Trophoblast cell (in vitro differentiated cells and primary cell): ENCODE measurements around the gene LGR5.
A peak's percentile ranks its signal among the peaks of the same experiment; 100 is the strongest.

ENCODE experiments used
- DNase-seq, 2 donors: peaks; one replicate each; pipeline ENCODE4 v3.0.0-alpha.2; 2016
- H2AFZ ChIP-seq: 2 replicates; pipeline ENCODE4 v1.6.1; 2013; ENCODE audit warnings: low read length, moderate library complexity, mild to moderate bottlenecking; ENCODE audit not compliant: insufficient read depth, poor library complexity
- H2AK5ac ChIP-seq: 2 replicates; pipeline ENCODE4 v1.6.1; 2013; ENCODE audit warnings: mild to moderate bottlenecking, low read length
- H2BK120ac ChIP-seq: 2 replicates; pipeline ENCODE4 v1.6.1; 2013; ENCODE audit warnings: low read length, mild to moderate bottlenecking, moderate library complexity; ENCODE audit not compliant: insufficient read depth, poor library complexity
- H2BK12ac ChIP-seq: 2 replicates; pipeline ENCODE4 v1.6.1; 2013; ENCODE audit warnings: mild to moderate bottlenecking, low read length, moderate library complexity
- H2BK5ac ChIP-seq: 2 replicates; pipeline ENCODE4 v1.6.1; 2013; ENCODE audit warnings: low read length, low read depth, moderate library complexity, mild to moderate bottlenecking; ENCODE audit not compliant: poor library complexity
- H3K14ac ChIP-seq: 2 replicates; pipeline ENCODE4 v1.6.1; 2013; ENCODE audit warnings: mild to moderate bottlenecking, low read length
- H3K18ac ChIP-seq: 2 replicates; pipeline ENCODE4 v1.6.1; 2013; ENCODE audit warnings: mild to moderate bottlenecking, low read length
- H3K23ac ChIP-seq: 2 replicates; pipeline ENCODE4 v1.6.1; 2013; ENCODE audit warnings: low read length
- H3K27ac ChIP-seq: 2 replicates; pipeline ENCODE4 v1.5.1; 2013; ENCODE audit warnings: low read depth, mild to moderate bottlenecking, inconsistent platforms, low read length, moderate library complexity
- H3K27me3 ChIP-seq: 2 replicates; pipeline ENCODE4 v1.6.1; 2013; ENCODE audit warnings: inconsistent platforms, mild to moderate bottlenecking, low read length, moderate library complexity; ENCODE audit not compliant: insufficient read depth
- H3K36me3 ChIP-seq, 2 experiments: 1 replicate in 1 of 2; 2 replicates in 1 of 2; pipeline ENCODE4 v1.6.1; 2013; ENCODE audit warnings: low read length in 2 of 2, mild to moderate bottlenecking in 2 of 2, moderate library complexity in 1 of 2; ENCODE audit not compliant: insufficient read depth in 2 of 2, control insufficient read depth in 1 of 2
- H3K4ac ChIP-seq: 2 replicates; pipeline ENCODE4 v1.6.1; 2013; ENCODE audit warnings: low read depth, mild to moderate bottlenecking, low read length, moderate library complexity
- H3K4me1 ChIP-seq, 2 experiments: 1 replicate in 1 of 2; 2 replicates in 1 of 2; pipeline ENCODE4 v1.6.1; 2013; ENCODE audit warnings: low read length in 2 of 2, mild to moderate bottlenecking in 2 of 2, moderate library complexity in 1 of 2; ENCODE audit not compliant: insufficient read depth in 2 of 2, control insufficient read depth in 1 of 2
- H3K4me2 ChIP-seq: 2 replicates; pipeline ENCODE4 v1.6.1; 2013; ENCODE audit warnings: inconsistent platforms, mild to moderate bottlenecking, low read length, moderate library complexity
- H3K4me3 ChIP-seq: 2 replicates; pipeline ENCODE4 v1.5.1; 2013; ENCODE audit warnings: mild to moderate bottlenecking, low read depth, low read length, inconsistent platforms
- H3K79me1 ChIP-seq: one replicate; pipeline ENCODE4 v1.6.1; 2013; ENCODE audit warnings: low read length
- H3K79me2 ChIP-seq: 2 replicates; pipeline ENCODE4 v1.6.1; 2013; ENCODE audit warnings: low read length, mild to moderate bottlenecking; ENCODE audit not compliant: control insufficient read depth, insufficient read depth, poor library complexity
- H3K9ac ChIP-seq: 2 replicates; pipeline ENCODE4 v1.6.1; 2013; ENCODE audit warnings: mild to moderate bottlenecking, low read length
- H3K9me3 ChIP-seq: 2 replicates; pipeline ENCODE4 v1.6.1; 2013; ENCODE audit warnings: low read depth, mild to moderate bottlenecking, control low read depth, inconsistent platforms, low read length; ENCODE audit not compliant: insufficient read depth
- H4K12ac ChIP-seq: 2 replicates; pipeline ENCODE4 v1.6.1; 2013; ENCODE audit warnings: low read depth, mild to moderate bottlenecking, low read length, moderate library complexity
- H4K8ac ChIP-seq: 2 replicates; pipeline ENCODE4 v1.6.1; 2013; ENCODE audit warnings: low read depth, mild to moderate bottlenecking, low read length, moderate library complexity
- H4K91ac ChIP-seq: one replicate; pipeline ENCODE4 v1.6.1; 2013; ENCODE audit warnings: low read depth, mild to moderate bottlenecking, low read length, moderate library complexity
- WGBS: extraction: QIAGEN DNeasy Blood & Tissue Kit; methylation state at CpG from one replicate; pipeline ENCODE4 v1.1.7; 2013; ENCODE audit warnings: missing lambda C conversion rate; ENCODE audit not compliant: insufficient read length, insufficient coverage; ENCODE audit errors: extremely low coverage; 5-methylcytosine and 5-hydroxymethylcytosine counted together

Gene LGR5

DNA sequence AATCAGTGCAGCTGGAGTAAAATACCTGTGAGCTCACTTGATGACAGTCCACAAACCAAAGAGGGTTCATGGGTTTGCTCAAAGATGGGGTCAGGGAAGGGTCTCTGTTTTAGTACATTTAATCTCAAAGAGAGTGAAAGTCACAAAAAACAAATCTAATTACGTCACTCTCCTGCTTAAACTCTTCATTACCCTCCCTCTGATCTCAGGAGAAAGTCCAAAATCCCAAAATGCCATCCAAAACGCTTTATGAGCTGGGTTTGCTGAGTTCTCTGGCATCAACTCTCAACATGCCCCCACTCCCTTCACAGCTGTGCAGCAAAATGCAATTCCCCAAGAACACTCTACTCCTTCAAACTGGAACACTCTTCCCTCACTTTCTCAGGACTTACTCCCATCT, 40.4 kb upstream of the LGR5 start:
- Histone ChIP-seq H4K12ac (no peak overlapping the region), H3K79me1 (no peaks in the 10 kb centered on the region), H4K8ac (peak overlapping the region; percentile 10), H2BK5ac (no peak overlapping the region), H2BK120ac (no peak overlapping the region), H2BK12ac (no peak overlapping the region), H2AFZ (no peak overlapping the region), H3K23ac (no peak overlapping the region), H3K36me3 (no peaks in the 10 kb centered on the region), H2AK5ac (no peak overlapping the region), H3K4me2 (no peak overlapping the region), H3K9ac (no peak overlapping the region), H3K9me3 (no peaks in the 10 kb centered on the region), H3K4ac (no peak overlapping the region), H3K4me3 (no peak overlapping the region), H3K14ac (no peak overlapping the region), H3K79me2 (no peaks in the 10 kb centered on the region), H3K4me1 (no peaks in the 10 kb centered on the region), H4K91ac (no peak overlapping the region), H3K27ac (no peak overlapping the region), H3K18ac (no peak overlapping the region), H3K27me3 (no peaks in the 10 kb centered on the region)
- DNase-seq, result peak in 1 of 2 donors; percentile 38
- WGBS, result no CpG with 5 or more reads among the region's 2 CpGs

GRCh38 chr12:71400481-71400880, 39.1 kb upstream of the LGR5 start:
- Histone ChIP-seq H3K36me3 (no peaks in the 10 kb centered on the region), H2BK120ac (no peak overlapping the region), H3K27ac (no peak overlapping the region), H4K91ac (no peak overlapping the region), H3K4me3 (no peak overlapping the region), H3K23ac (no peak overlapping the region), H3K4me2 (no peak overlapping the region), H3K4ac (no peak overlapping the region), H4K12ac (no peak overlapping the region), H3K14ac (no peak overlapping the region), H3K9me3 (no peaks in the 10 kb centered on the region), H3K79me2 (no peaks in the 10 kb centered on the region), H3K18ac (no peak overlapping the region), H3K9ac (no peak overlapping the region), H4K8ac (no peak overlapping the region), H3K27me3 (no peaks in the 10 kb centered on the region), H2AK5ac (no peak overlapping the region), H2BK12ac (no peak overlapping the region), H3K79me1 (no peaks in the 10 kb centered on the region), H3K4me1 (no peaks in the 10 kb centered on the region), H2BK5ac (no peak overlapping the region), H2AFZ (no peak overlapping the region)
- DNase-seq, result no peak
- WGBS, result no CpG with 5 or more reads among the region's 2 CpGs

DNA sequence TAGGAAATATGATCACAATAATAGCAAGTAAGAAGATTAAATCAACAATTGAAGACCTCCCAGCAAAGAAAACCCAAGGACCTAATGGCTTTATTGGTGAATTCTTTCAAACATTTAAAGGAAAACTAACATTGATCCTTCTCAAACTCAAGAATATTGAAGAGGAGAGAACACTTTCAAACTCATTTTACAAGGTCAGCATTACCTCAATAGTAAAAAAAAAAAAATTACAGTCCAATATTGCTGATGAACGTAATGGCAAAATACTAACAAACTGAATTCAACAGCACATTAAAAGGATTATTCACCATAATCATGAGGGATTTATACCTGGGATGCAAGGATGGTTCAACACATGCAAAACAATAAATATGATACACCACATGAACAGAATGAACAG, 33.7 kb upstream of the LGR5 start:
- Histone ChIP-seq H3K79me1 (no peaks in the 10 kb centered on the region), H3K4me3 (no peak overlapping the region), H4K12ac (no peak overlapping the region), H3K23ac (no peak overlapping the region), H4K8ac (no peak overlapping the region), H3K4me2 (no peak overlapping the region), H2AK5ac (no peak overlapping the region), H3K4ac (no peak overlapping the region), H3K27ac (no peak overlapping the region), H3K9ac (no peak overlapping the region), H4K91ac (no peak overlapping the region), H3K18ac (no peak overlapping the region), H3K27me3 (no peaks in the 10 kb centered on the region), H2BK5ac (no peak overlapping the region), H2BK120ac (no peak overlapping the region), H3K4me1 (no peaks in the 10 kb centered on the region), H2BK12ac (no peak overlapping the region), H3K36me3 (no peaks in the 10 kb centered on the region), H3K14ac (no peak overlapping the region), H3K9me3 (no peaks in the 10 kb centered on the region), H2AFZ (no peak overlapping the region), H3K79me2 (no peaks in the 10 kb centered on the region)
- no peak for DNase-seq
- WGBS, result no CpG with 5 or more reads among the region's 1 CpG

DNA sequence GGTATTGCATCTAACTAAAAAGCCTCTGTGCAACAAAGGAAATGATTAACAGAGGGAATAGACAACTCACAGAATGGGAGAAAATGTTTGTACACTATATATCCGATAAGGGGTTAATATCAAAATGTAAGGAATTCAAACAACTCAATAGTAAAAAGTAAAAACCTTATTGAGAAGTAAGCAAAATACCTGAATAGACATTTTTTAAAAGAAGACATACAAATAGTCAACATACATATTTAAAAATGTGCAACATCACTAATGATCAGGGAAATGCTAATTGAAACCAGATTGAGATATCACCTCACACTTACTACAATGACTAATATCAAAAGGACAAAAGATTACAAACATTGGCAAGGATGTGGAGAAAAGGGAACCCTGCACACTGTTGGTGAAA, 31.9 kb upstream of the LGR5 start:
- no peaks in the 10 kb centered on the region for H3K79me2 ChIP-seq
- H3K9me3 ChIP-seq, result no peaks in the 10 kb centered on the region
- no peak overlapping the region for H4K12ac ChIP-seq
- no peak for DNase-seq
- H3K4me1 ChIP-seq, result no peaks in the 10 kb centered on the region
- H3K14ac ChIP-seq, result no peak overlapping the region
- no peaks in the 10 kb centered on the region for H3K27me3 ChIP-seq
- no peak overlapping the region for H3K9ac ChIP-seq
- H2BK120ac ChIP-seq, result no peak overlapping the region
- no peak overlapping the region for H3K23ac ChIP-seq
- no peak overlapping the region for H3K27ac ChIP-seq
- H4K91ac ChIP-seq, result no peak overlapping the region
- no peak overlapping the region for H3K4me2 ChIP-seq
- no peaks in the 10 kb centered on the region for H3K79me1 ChIP-seq
- no CpG with 5 or more reads among the region's 1 CpG for WGBS
- H2AFZ ChIP-seq, result no peak overlapping the region
- no peak overlapping the region for H3K4me3 ChIP-seq
- no peak overlapping the region for H2AK5ac ChIP-seq
- no peak overlapping the region for H3K4ac ChIP-seq
- no peaks in the 10 kb centered on the region for H3K36me3 ChIP-seq
- no peak overlapping the region for H2BK12ac ChIP-seq
- H4K8ac ChIP-seq, result no peak overlapping the region
- no peak overlapping the region for H2BK5ac ChIP-seq
- H3K18ac ChIP-seq, result no peak overlapping the region

DNA sequence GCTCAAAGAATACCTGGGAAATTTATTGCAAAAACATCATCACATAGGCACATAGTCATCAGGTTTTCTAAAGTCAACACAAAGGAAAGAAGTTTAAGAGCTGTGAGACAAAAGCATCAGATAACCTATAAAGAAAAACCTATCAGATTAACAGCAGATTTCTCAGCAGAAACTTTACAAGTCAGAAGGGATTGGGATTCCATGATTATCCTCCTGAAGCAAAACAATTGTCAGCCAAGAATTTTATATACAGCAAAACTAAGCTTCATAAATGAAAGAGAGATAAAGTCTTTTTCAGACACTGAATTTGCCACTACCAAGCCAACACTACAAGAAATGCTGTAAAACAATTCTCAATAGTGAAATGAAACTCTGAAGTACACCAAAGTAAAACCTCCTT, 28.8 kb upstream of the LGR5 start:
- no peaks in the 10 kb centered on the region for H3K79me2 ChIP-seq
- H3K9me3 ChIP-seq, result no peaks in the 10 kb centered on the region
- no peak overlapping the region for H3K9ac ChIP-seq
- no peak overlapping the region for H3K14ac ChIP-seq
- no peaks in the 10 kb centered on the region for H3K36me3 ChIP-seq
- H3K4me3 ChIP-seq, result no peak overlapping the region
- no peak overlapping the region for H2AFZ ChIP-seq
- no peak overlapping the region for H2BK5ac ChIP-seq
- no peak overlapping the region for H3K18ac ChIP-seq
- H3K23ac ChIP-seq, result no peak overlapping the region
- no peak overlapping the region for H4K12ac ChIP-seq
- no peak overlapping the region for H3K4ac ChIP-seq
- H4K8ac ChIP-seq, result no peak overlapping the region
- no peak overlapping the region for H3K27ac ChIP-seq
- no peaks in the 10 kb centered on the region for H3K4me1 ChIP-seq
- no peaks in the 10 kb centered on the region for H3K27me3 ChIP-seq
- no peak overlapping the region for H4K91ac ChIP-seq
- H2BK12ac ChIP-seq, result no peak overlapping the region
- DNase-seq, result no peak
- H3K79me1 ChIP-seq, result no peaks in the 10 kb centered on the region
- no peak overlapping the region for H2BK120ac ChIP-seq
- H2AK5ac ChIP-seq, result no peak overlapping the region
- no peak overlapping the region for H3K4me2 ChIP-seq
